Activated CD4-positive, alpha-beta T cell treated with anti-CD3 and anti-CD28 coated beads for 4 hours (primary cell): ENCODE measurements around the gene LCOR.

Experiments
- DNase-seq, 2 donors: peaks; one replicate each; pipeline ENCODE4 v3.0.0-alpha.2; 2020

Gene LCOR

DNA sequence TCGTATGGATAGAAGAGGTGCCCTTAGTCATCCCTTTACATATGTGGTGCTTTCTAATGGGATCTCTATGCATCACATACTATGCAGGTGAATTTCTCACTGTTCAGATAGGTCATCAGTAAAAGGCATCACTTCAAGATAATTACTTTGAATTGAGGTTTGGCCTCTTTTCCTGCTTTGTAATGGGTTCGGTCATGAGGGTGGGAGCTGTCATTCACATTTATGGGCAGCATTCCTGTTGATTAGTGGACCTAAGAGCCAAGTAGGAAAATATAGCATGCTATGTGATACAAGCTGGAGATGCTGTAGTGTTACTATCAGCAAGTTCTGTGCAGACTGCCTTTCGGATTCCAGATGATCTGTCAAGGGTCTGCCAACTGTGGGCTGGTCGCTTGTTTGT lies 156.3 kb downstream of the LCOR start:
- DNase-seq: no peak

DNA sequence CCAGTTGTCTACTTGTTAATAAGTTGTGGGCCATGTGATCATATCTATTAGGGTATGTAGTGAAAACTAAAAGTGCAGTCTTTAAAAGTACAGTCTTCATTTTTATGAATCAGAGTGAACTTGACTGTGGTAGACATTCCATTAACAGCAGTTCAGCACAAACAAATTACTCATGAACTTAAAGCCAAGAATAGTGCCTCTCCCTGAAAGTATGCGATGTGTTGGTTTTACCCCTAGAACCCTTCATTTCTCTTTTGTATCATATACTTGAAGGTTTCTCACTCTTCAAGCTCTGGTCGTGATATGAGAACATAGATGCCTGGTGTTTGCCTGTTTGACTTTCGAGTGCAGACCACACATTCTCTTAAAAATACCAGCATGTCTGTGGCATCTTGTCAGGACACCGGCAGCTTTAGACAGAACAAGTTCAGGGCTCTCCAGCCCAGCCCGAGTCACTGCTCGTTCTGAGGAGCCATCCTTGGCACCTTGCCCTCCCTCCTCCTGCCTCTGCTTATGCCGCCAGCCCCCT lies 159.3 kb downstream of the LCOR start:
- no peak for DNase-seq

DNA sequence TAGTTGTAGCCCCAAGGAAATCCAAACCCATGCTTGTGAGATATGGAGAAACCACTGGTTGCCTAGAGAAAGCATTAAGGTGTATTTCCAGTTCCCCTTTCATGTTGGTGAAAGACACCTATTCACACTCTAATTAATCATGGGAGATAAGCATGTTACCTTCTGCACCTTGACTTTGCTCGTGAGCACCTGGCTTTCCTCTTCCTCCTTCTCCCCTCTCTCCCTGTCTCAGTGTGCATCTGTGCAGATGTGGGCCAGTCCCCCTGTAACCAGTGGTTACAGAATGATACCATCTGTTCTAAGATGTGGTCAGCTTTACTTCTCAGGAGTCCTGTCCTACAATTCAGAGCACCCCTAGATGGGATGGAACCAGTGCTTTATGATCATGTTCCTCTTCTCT lies 160.6 kb downstream of the LCOR start:
- DNase-seq: no peak

DNA sequence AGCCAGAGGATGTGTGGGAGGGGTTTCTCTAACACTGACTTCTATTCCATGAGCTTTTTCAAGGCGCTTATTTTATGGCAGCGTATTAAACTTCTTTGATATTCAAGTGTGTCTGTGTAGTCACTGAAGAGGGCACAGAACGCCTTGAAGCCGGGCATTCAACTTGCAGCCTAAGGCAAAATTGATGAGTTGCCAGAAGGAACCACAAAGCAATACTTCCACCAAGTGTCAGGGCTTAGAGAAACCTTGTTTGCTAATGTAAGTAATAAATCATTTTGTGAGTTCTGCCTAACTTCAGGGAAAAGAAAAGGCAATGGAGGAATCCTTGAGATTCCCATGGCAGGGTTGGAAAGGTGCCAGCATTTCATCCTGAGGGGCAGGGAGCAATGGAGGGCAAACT lies 163.8 kb downstream of the LCOR start:
- DNase-seq: no peak

DNA sequence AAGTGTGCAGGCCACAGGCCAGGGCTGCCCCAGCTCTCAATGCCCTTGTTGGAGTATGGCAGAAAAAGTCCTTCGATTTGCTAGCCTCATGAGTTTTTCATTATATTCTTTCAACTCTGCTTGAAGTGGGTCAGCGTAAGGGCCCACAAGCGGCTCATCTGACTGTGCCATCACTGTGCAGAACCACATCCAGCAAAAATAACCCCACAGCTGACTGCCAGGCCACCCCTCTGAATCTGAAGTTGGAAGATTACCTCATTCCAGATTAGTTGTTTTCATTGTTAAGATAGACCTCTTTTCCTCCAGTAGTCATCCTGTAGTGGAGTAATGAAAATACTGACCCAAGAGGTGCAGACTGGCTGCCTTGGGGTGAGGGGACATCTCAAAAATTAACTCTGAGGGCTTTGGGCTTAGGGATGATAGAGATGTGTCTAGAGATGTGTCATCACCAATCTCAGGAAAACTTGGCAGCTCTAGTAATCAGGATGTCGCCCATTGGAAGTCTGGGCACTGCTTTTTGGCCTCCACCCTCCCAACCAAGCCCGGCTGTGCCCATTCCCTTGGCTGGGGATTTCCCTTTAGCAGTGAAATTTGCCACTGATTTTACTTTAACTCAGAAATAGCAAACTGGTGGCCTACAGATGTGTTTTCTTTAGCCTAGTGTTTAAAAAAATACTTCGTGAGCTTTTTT lies 164.3 kb downstream of the LCOR start:
- no peak for DNase-seq

DNA sequence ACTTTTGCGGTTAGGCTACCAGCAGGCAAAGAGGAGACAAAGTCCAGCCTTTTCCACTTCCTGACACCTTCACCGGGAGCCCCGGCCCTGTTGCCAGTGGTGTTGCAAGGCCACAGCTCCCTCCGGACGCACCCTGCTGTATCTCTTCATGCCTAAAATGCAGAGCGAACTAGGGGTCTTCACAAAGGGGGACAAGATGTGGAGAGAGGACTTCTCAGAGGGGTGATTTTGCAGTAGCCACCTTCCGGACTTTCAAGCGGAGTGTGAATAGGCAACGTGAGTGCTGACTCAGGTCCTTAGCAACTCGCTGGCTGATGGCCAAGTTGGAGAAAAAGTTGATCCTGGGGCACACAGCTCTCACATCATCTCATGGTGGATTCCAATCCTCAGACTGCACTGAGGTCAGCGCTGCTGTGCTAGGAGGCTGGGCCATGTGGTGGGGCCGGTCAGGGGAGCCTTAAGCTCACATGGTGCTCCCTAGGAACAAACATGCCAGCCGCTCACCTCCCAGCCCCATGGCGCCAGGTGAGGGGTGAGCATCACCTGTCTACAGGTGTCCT lies 166.3 kb downstream of the LCOR start:
- DNase-seq: no peak

DNA sequence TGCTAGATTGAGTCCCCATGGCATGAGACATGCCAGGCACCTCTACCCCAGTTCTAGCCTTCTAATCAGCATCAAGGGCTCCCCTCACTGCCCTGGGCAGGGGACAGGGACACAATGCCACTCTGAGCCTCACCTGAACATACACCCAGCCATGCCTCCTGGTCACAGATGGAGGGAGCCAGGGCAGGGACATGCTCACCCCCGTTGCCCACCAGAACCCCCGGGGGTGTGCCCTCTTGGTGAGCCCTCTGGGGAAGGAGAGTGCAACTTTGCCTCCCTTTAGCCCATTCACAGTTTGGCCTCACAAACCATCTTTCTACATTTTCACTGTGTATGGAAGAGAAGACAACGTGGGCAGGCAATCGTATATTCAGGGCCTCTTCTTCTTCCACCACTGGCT lies 167.2 kb downstream of the LCOR start:
- DNase-seq: no peak

DNA sequence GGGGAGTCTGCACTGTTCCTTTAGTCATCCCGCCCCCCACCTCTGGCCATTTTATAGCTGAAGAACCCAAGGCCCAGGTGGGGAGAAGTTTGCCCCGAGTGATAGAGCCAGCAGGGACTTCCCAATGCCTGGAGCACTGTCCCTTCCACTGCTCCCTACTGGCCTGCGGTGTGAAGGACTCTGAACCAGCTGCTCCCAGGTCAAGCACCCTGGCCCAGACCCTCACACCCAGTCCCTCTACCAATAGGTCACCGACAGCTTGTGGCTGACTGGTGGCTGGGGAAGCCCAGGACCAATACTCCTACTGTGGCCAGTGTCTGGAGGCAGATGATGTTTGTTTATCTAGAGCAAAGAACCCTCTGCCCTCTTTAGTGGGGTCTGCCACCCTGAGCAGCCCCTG lies 167.9 kb downstream of the LCOR start:
- no peak for DNase-seq

DNA sequence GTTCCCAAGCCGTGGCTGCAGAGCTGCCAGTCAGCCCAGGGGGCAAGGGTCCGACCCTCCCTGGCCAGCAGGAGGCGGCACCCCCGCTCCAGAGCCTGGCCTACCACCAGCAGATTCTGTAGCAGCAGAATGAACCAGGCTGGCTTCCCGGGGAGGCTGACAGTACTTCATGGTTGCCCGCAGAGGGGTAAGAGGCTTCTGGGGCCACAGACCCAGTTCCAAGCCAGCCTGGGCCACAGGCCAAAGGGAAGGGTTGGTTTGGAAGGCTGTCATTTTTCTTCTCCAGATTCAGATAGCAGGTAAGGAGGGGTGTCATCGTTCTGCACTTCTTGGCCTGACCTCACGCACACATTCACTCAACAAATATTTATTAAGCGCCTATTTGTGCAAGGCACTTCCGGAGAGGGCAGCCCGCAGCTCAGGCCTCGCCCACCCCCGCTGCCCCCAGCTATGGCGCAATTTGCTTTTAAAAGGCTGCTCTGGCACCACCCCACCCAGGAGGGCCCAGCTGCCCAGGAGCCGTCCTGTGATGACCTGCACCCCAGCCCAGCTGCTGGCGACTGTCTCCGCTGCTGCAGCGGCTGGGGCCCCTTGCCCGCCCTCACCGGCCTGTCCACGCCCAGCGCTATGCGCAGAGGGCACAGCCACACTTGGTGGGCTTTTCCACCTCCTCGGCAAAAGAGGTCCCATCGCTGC lies 168.5 kb downstream of the LCOR start:
- no peak for DNase-seq

DNA sequence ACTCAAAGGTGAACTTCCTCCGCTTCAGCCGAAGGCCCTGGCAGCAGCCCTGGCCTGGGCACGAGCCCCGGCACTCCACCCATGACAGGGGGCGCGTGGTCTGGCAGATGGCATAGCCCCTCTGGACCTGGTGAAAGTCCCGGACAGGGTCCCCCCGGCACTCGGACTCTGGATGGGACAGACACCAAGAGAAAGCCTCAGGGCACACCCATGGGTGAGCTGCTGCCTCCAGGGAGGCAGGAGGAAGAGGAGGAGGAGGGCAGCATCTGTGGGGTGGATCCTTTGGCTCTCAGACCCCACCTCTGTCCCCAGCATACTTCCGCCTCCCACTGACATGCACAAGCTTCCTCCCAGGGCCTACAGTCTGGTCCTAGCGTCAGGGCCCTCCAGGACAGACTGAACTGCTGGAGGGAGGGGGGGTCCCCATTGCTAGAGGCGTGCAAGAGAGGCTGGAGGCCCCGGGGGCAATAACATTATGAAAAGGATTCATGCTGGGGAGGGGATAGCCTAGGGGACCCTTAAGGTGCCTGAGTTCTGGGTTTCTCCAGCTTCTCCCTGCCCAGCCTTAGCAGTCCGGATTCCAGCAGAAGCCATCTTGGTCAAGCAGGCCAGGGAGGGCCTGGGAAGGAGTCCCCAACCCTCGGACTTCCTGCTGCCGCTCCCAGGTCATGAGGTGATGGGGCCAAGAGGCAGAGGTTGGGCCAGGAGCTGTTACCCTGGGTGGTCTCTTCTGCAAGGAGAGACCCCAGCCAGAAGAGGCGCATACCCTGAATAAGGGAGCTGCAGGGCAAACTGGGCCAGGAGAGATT lies 169.3 kb downstream of the LCOR start:
- DNase-seq: no peak

DNA sequence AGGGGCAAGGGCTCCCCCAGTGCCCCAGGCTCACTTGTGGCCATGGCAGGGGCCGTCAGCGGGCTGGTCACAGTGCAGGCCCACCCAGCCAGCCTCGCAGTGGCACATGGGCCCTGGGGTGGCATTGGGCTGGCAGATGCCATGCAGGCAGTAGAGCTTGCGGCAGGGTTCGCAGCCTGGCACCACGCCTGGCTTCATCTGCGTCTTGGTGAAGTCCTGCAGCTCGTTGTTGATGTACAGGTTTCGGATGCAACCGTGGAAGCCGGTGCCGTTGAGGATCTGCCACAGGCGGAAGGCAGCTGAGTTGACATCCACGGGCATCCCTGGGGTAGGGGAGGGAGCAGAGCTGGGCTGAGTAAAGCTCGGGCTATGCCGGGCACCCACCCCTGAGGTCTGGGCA lies 170.6 kb downstream of the LCOR start:
- no peak for DNase-seq

DNA sequence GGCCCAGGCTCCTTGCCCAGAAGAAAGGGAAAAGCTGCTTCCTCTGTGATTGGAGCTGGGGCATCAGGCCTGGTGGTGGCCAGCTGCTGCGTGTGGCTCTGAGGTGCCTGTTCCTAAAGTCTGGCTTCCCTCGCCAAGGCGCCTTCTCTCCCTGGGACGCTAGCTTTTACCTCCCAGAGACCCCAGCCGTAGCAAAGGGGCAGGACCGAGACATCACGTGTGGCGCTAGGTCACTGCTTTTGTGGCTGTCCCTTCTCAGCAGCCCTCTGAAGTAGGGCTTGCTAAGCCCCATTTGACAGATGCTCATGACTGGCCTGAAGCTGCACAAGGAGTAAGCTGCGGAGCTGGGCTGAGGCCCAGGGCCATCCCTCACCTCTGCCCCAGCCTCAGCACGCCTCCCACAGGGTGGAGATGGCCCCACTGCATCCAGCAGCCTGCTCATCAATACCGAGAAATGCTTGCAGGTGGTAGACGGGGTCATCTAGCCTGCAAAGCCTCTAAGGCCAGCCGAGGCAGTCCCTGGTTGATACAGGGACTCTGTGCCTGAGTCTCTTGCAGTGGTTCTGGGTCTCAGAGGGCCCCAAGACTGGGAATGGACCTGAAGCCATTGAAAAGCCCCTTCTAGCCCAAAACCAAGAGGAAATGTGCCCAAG lies 171.2 kb downstream of the LCOR start:
- DNase-seq: no peak

DNA sequence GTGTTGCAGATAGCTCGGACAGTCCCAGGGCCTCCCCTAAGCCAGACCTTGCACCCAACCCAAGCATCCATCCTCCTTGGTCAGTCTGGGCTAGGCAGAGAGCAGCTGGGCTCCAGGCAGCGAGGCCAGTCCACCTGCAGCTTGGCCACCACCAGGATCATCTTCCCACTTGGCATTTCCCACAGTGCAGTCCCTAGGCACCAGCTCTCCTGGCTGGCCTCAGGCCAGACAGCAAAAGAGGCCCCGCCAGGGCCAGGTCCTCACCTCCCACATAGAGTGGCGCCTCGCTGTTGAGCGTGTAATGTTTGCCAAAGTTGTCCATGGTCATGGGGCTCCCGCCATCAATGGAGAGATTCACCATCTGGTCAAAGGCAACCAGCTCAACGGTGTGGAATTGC lies 171.7 kb downstream of the LCOR start:
- DNase-seq: no peak

DNA sequence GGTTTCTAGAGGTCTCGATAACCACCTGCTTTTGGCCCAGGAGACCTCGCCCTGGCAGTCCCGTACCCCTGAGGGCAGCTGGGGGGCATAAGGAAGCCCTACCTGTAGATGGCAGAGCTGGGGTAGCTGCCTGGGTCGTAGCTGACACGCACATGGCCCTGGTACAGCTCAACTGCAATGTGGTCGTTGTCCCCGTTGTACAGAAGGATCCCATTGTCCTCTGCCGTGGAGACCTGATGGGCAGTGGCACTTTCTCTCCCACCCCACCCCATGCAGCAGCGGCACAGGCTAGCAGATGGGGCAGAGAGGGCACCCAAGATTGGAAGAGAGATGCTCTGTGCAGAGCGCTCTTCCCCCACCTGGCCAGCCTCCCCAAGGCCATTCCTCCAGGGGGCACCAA lies 172.5 kb downstream of the LCOR start:
- no peak for DNase-seq

DNA sequence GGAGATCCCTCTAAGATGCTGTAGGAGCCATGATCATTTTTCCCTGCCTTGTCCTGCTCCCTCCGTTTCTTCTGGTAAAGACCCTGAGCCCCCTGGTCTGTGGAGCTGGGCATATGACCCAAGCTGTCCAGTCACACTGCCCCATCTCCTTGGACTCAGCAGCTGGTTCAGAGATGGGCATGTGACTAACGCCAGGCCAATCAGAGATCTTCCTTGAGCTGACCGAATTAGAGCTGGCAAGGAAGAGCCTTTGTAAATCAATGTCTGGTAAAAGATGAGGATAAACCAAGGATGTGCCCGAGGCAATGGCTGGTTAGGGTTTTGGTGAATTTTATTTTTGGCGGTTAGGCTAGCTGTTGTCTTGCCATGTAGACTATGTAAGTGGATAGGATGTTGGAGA lies 173.3 kb downstream of the LCOR start:
- no peak for DNase-seq

DNA sequence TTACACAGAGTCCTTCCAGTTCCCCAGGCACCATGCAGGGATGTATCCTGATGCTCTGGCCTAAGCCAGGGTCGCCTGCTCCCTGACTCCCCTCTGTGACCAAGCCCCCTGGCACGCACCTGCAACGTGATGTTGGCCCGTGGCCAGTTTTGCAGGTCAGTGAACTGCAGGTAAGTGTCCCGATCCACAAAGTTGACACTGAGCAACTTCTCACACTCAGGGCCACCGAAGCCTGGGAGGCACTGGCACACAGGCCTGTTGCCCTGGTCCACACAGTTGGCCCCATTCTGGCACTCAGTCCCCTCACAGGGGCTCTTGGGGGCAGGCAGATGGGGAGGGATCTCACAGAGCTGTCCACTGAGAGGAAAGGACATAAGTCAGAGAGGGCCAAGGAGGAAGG lies 174.3 kb downstream of the LCOR start:
- no peak for DNase-seq

DNA sequence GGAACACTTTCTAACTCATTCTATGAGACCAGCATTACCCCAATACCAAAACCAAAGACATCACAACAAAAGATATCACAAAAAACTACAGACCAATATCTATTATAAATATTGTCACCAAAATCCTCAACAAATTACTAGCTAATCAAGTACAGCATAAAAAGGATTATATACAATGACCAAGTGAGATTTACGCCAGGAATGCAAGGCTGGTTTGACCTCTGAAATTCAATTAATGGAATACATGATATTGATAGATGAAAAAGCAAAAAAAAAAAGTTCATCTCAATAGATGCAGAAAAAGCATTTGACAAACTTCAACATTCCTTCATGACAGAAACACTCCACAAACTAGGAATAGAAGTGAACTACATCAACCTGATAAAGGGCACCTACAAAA lies 175.3 kb downstream of the LCOR start:
- DNase-seq: no peak

DNA sequence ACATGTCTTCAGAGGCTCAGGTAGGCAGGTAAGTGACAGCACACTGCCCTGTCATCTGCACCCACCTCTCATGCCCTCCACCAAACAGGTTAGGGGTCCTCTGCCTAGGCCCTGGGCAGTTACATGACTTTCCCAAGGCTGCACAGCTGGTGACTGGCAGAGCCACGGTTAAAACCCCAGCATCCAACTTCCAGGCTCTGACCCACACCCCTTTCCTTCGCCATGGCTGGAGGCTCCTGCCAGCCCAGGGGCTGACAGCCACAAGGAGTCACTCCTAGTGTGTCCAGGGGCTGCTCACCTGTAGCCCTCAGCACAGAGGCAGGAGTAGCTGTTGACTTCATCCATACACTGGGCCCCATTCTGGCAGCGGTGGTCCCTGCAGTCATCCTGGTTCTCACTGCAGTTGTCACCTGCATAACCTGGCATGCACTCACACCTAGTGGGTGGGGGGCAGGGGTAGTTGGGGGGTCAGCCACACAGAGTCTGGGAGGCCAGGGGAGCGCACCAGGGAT lies 178.7 kb downstream of the LCOR start:
- DNase-seq: no peak

DNA sequence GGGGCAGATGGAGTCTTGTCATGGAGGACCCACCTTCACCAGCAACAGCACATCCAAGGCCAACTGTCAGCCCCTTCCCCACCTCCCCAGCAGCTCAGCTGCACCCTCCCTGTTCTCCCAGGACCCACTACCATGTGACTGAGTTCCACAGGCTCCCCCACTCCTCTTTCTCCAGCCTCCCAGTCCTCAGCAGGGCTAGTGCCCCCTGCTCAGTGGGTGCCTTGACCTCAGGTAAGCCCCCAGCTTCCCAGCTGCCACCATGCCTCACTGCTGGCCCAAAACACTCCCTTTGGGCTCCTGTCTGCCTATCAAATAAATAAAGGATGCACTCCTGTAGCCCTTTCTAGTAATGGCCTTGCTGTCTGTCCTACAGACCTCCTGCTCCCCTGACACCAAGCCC lies 179.3 kb downstream of the LCOR start:
- DNase-seq: no peak

DNA sequence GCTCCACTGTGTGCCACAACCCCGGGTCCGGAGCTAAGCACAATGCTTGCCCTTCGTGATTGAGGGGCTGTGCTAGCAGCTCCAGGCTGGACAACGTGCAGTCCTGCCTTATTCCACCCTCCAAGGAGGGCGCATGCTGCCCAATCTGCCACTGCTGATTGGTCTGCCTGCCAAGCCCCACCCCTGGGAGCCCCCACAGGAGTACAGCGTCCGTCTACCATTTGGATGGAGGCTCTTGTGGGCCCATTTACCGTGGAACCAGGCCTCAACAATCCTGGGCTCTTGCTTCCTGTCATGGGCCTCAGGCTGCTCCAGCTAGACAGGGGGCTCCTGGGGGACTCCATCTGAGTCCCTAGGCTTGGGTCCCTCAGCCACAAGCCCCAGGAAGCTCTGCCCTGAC lies 180.4 kb downstream of the LCOR start:
- DNase-seq: no peak

DNA sequence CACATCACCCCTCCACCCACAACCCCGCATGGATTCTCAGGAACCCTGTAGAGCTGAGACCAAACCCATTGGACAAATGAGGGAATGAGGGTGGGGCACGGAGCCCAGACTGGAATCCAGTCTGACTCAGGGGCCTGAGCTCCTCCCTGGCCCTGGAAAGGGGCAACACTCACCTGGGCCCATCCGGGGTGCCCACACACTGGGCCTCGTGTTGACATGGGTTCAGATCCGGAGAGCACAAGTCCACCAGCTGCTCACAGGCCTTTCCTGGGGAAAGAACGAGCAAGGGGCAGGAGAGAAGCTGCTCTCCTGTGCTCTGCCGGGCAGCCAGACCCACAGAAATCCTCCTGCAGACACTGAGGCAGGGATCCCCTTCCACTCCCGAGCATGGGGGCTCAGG lies 181.5 kb downstream of the LCOR start:
- no peak for DNase-seq

DNA sequence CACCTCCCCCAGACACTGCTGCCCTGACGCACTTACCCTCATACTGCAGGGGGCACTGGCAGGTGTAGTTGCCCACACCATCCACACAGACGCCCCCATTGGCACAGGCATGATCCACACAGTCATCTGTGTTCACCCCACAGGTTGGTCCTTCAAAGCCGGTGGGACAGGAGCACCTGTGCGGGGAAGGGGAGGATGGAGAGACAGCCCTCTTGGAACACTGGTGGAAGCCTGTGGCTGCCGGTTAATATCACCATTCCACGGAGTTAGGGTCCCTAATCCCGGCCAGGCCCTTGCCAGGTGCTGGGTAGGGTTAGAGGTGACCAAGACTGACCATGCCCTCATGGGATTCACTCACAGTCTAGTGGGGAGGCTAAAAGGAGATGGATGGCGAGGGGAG lies 181.9 kb downstream of the LCOR start:
- DNase-seq: no peak

DNA sequence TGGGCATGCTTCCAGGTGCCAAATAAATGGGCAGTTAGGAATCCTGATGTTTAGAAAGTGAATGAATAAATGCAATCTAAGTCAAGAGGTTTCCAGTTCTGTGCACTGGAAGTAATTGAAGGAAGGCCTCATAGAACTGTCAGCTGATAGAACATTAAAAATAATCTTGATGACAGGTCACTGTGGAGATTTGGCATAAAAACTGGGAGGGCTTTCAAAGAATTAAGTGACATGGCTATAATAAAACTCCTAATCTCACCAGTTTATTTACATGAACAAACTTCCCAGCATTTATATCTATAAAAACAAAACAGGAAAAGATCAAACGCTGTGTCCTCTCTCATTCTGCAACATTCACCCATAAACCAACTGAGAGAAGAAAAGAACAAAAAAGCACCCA lies 183.1 kb downstream of the LCOR start:
- no peak for DNase-seq
